Measurements from ENCODE around the gene CCDC142.

DNA sequence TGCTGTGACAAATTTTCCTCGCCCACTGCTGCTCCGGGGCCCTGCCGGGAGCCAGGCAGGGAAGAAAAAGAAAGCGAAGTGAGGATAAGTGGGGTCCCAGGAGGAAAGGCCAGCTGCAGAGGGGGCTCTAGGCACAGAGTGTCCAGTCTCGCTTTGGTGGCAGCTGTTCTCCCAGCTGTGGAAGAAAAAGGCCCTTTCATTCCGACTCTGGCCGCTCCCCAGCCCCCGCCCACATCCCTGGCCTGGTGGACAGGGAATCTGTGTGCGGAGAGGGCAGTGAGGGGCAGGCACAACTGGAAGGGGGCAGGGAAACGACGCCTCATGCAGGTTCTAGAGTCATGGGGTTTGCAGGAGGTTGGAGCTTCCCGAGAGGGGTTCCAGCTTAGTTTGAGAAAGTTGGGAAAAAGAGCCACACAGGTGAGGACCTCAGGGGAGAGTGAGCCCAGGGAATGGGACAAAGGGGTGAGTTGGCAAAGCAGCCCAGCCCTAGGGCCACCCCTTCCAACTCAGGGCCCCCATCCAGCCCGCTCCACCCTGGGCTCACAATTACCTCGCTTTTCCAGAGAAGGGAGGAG lies 42.9 kb downstream of the CCDC142 start:
- TF ChIP-seq CREB1 (CRISPR knock-in tag; IDR thresholded peaks at IDR 0.05) (no peak), TEAD4 (CRISPR knock-in tag; IDR thresholded peaks at IDR 0.05) (no peak), CREM (CRISPR knock-in tag; IDR thresholded peaks at IDR 0.05) (no peak), NR2C2 (CRISPR knock-in tag; IDR thresholded peaks at IDR 0.05) (no peak), ZNF138 (CRISPR knock-in tag; conservative IDR thresholded peaks at IDR 0.05) (no peak), JUN (CRISPR knock-in tag; IDR thresholded peaks at IDR 0.05) (no peak), ZNF396 (CRISPR knock-in tag; IDR thresholded peaks at IDR 0.05; ENCODE audit: borderline replicate concordance) (no peak)
- TF ChIP-seq, protein P1, sequence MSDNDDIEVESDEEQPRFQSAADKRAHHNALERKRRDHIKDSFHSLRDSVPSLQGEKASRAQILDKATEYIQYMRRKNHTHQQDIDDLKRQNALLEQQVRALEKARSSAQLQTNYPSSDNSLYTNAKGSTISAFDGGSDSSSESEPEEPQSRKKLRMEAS (CRISPR knock-in tag; IDR thresholded peaks at IDR 0.05) = no peak
- TF ChIP-seq, protein P2, sequence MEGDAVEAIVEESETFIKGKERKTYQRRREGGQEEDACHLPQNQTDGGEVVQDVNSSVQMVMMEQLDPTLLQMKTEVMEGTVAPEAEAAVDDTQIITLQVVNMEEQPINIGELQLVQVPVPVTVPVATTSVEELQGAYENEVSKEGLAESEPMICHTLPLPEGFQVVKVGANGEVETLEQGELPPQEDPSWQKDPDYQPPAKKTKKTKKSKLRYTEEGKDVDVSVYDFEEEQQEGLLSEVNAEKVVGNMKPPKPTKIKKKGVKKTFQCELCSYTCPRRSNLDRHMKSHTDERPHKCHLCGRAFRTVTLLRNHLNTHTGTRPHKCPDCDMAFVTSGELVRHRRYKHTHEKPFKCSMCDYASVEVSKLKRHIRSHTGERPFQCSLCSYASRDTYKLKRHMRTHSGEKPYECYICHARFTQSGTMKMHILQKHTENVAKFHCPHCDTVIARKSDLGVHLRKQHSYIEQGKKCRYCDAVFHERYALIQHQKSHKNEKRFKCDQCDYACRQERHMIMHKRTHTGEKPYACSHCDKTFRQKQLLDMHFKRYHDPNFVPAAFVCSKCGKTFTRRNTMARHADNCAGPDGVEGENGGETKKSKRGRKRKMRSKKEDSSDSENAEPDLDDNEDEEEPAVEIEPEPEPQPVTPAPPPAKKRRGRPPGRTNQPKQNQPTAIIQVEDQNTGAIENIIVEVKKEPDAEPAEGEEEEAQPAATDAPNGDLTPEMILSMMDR (IDR thresholded peaks at IDR 0.05) = no peak
- TF ChIP-seq, protein P3, sequence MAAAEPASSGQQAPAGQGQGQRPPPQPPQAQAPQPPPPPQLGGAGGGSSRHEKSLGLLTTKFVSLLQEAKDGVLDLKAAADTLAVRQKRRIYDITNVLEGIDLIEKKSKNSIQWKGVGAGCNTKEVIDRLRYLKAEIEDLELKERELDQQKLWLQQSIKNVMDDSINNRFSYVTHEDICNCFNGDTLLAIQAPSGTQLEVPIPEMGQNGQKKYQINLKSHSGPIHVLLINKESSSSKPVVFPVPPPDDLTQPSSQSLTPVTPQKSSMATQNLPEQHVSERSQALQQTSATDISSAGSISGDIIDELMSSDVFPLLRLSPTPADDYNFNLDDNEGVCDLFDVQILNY (CRISPR knock-in tag; IDR thresholded peaks at IDR 0.05) = no peak
- TF ChIP-seq, protein P4, sequence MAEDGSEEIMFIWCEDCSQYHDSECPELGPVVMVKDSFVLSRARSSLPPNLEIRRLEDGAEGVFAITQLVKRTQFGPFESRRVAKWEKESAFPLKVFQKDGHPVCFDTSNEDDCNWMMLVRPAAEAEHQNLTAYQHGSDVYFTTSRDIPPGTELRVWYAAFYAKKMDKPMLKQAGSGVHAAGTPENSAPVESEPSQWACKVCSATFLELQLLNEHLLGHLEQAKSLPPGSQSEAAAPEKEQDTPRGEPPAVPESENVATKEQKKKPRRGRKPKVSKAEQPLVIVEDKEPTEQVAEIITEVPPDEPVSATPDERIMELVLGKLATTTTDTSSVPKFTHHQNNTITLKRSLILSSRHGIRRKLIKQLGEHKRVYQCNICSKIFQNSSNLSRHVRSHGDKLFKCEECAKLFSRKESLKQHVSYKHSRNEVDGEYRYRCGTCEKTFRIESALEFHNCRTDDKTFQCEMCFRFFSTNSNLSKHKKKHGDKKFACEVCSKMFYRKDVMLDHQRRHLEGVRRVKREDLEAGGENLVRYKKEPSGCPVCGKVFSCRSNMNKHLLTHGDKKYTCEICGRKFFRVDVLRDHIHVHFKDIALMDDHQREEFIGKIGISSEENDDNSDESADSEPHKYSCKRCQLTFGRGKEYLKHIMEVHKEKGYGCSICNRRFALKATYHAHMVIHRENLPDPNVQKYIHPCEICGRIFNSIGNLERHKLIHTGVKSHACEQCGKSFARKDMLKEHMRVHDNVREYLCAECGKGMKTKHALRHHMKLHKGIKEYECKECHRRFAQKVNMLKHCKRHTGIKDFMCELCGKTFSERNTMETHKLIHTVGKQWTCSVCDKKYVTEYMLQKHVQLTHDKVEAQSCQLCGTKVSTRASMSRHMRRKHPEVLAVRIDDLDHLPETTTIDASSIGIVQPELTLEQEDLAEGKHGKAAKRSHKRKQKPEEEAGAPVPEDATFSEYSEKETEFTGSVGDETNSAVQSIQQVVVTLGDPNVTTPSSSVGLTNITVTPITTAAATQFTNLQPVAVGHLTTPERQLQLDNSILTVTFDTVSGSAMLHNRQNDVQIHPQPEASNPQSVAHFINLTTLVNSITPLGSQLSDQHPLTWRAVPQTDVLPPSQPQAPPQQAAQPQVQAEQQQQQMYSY (CRISPR knock-in tag; IDR thresholded peaks at IDR 0.05) = no peak
- TF ChIP-seq, protein P5, sequence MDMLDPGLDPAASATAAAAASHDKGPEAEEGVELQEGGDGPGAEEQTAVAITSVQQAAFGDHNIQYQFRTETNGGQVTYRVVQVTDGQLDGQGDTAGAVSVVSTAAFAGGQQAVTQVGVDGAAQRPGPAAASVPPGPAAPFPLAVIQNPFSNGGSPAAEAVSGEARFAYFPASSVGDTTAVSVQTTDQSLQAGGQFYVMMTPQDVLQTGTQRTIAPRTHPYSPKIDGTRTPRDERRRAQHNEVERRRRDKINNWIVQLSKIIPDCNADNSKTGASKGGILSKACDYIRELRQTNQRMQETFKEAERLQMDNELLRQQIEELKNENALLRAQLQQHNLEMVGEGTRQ (CRISPR knock-in tag; IDR thresholded peaks at IDR 0.05) = no peak
- TF ChIP-seq, protein P6, sequence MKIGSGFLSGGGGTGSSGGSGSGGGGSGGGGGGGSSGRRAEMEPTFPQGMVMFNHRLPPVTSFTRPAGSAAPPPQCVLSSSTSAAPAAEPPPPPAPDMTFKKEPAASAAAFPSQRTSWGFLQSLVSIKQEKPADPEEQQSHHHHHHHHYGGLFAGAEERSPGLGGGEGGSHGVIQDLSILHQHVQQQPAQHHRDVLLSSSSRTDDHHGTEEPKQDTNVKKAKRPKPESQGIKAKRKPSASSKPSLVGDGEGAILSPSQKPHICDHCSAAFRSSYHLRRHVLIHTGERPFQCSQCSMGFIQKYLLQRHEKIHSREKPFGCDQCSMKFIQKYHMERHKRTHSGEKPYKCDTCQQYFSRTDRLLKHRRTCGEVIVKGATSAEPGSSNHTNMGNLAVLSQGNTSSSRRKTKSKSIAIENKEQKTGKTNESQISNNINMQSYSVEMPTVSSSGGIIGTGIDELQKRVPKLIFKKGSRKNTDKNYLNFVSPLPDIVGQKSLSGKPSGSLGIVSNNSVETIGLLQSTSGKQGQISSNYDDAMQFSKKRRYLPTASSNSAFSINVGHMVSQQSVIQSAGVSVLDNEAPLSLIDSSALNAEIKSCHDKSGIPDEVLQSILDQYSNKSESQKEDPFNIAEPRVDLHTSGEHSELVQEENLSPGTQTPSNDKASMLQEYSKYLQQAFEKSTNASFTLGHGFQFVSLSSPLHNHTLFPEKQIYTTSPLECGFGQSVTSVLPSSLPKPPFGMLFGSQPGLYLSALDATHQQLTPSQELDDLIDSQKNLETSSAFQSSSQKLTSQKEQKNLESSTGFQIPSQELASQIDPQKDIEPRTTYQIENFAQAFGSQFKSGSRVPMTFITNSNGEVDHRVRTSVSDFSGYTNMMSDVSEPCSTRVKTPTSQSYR (CRISPR knock-in tag; IDR thresholded peaks at IDR 0.05) = no peak
- TF ChIP-seq, protein P7, sequence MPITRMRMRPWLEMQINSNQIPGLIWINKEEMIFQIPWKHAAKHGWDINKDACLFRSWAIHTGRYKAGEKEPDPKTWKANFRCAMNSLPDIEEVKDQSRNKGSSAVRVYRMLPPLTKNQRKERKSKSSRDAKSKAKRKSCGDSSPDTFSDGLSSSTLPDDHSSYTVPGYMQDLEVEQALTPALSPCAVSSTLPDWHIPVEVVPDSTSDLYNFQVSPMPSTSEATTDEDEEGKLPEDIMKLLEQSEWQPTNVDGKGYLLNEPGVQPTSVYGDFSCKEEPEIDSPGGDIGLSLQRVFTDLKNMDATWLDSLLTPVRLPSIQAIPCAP (CRISPR knock-in tag; IDR thresholded peaks at IDR 0.05) = no peak
